ENCODE measurements around the gene B3GNT3.

DNA sequence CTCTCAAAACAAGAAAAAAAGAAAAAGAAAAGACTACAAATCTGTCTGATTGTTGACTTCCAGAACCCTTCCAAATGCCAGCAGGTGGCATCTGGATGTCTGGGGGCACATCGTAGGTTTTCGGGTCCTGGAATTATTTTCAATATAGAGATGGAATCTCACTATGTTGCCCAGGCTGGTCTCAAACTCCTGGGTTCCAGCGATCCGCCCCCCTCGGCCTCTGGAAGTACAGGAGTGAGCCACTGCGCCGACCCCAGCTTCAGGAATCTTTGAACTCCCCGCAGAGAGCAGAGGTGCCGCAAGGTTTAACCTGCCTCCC, 567 bp upstream of the B3GNT3 start:
- TF ChIP-seq, protein P1, sequence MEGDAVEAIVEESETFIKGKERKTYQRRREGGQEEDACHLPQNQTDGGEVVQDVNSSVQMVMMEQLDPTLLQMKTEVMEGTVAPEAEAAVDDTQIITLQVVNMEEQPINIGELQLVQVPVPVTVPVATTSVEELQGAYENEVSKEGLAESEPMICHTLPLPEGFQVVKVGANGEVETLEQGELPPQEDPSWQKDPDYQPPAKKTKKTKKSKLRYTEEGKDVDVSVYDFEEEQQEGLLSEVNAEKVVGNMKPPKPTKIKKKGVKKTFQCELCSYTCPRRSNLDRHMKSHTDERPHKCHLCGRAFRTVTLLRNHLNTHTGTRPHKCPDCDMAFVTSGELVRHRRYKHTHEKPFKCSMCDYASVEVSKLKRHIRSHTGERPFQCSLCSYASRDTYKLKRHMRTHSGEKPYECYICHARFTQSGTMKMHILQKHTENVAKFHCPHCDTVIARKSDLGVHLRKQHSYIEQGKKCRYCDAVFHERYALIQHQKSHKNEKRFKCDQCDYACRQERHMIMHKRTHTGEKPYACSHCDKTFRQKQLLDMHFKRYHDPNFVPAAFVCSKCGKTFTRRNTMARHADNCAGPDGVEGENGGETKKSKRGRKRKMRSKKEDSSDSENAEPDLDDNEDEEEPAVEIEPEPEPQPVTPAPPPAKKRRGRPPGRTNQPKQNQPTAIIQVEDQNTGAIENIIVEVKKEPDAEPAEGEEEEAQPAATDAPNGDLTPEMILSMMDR (IDR thresholded peaks at IDR 0.05) = no peak
- no peak for TF ChIP-seq EZH2 (IDR thresholded peaks at IDR 0.05)

All from neural progenitor cell (in vitro differentiated cells).